Skeletal muscle cell (primary cell): ENCODE measurements around the gene RAB9B.
A peak's percentile ranks its signal among the peaks of the same experiment; 100 is the strongest.
"Not testable (repeated sequence)": the region's sequence is repeated elsewhere in the genome, so short reads cannot be mapped to it uniquely, and the experiment has no call there.

Source experiments
- DNase-seq: peaks from one replicate; pipeline ENCODE4 v3.0.0-alpha.2; 2010; ENCODE audit warnings: low read depth
- H3K4me3 ChIP-seq: 2 replicates; pipeline ENCODE4 v1.5.1; 2011; ENCODE audit warnings: low read depth, mild to moderate bottlenecking, control low read depth, low read length, moderate library complexity

RAB9B gene

GRCh38 chrX:103831803-103832544 is at the start of gene RAB9B:
Gene RAB9B (minus strand): TSS chrX:103832257. CDS start chrX:103825784, 6,473 bp downstream.
- DNase-seq = no peak
- peak within 1 kb of the TSS; percentile 56 for H3K4me3 ChIP-seq

- no peak overlapping the region for H3K4me3 ChIP-seq
- no peak for DNase-seq
Observed at GRCh38 chrX:103879339-103879738, 47.3 kb upstream of the RAB9B start.

- DNase-seq = peak; percentile 14
- H3K4me3 ChIP-seq = no peak overlapping the region
Observed at GRCh38 chrX:103878466-103879122, 46.5 kb upstream of the RAB9B start.

GRCh38 chrX:103877571-103877970 is 45.5 kb upstream of the RAB9B start:
- H3K4me3 ChIP-seq = no peak overlapping the region
- DNase-seq = no peak

GRCh38 chrX:103864886-103865534 is 33.0 kb upstream of the RAB9B start:
- H3K4me3 ChIP-seq = no peak overlapping the region
- no peak for DNase-seq

GRCh38 chrX:103864149-103864548 is 32.1 kb upstream of the RAB9B start:
- no peak overlapping the region for H3K4me3 ChIP-seq
- DNase-seq = no peak

- no peak overlapping the region for H3K4me3 ChIP-seq
- no peak for DNase-seq
Observed at GRCh38 chrX:103861200-103861599, 29.1 kb upstream of the RAB9B start.

- DNase-seq = no peak
- H3K4me3 ChIP-seq = no peak overlapping the region
Observed at GRCh38 chrX:103849558-103849957, 17.5 kb upstream of the RAB9B start.

- H3K4me3 ChIP-seq = no peak overlapping the region
- no peak for DNase-seq
Observed at GRCh38 chrX:103847174-103847870, 15.3 kb upstream of the RAB9B start.

- DNase-seq = no peak
- no peak overlapping the region for H3K4me3 ChIP-seq
Observed at GRCh38 chrX:103846386-103846785, 14.3 kb upstream of the RAB9B start.

GRCh38 chrX:103845165-103845653 is 13.2 kb upstream of the RAB9B start:
- peak; percentile 64 for DNase-seq
- no peak overlapping the region for H3K4me3 ChIP-seq

GRCh38 chrX:103839404-103839803 is 7.3 kb upstream of the RAB9B start:
- no peak for DNase-seq
- H3K4me3 ChIP-seq = no peak overlapping the region

- H3K4me3 ChIP-seq = peak overlapping the region; percentile 56
- DNase-seq = no peak
Observed at GRCh38 chrX:103831342-103831802, 685 bp downstream of the RAB9B start.

GRCh38 chrX:103830848-103831247 is 1.2 kb downstream of the RAB9B start:
- no peak for DNase-seq
- no peak overlapping the region for H3K4me3 ChIP-seq

- DNase-seq = no peak
- H3K4me3 ChIP-seq = no peak overlapping the region
Observed at GRCh38 chrX:103828529-103828928, 3.5 kb downstream of the RAB9B start.

GRCh38 chrX:103825881-103826280 is 6.2 kb downstream of the RAB9B start:
- DNase-seq = no peak
- no peak overlapping the region for H3K4me3 ChIP-seq

GRCh38 chrX:103823591-103823990 is 8.5 kb downstream of the RAB9B start:
- H3K4me3 ChIP-seq = no peak overlapping the region
- no peak for DNase-seq

- DNase-seq, H3K4me3 ChIP-seq: not testable (repeated sequence)
Observed at GRCh38 chrX:103820802-103821201, 11.3 kb downstream of the RAB9B start.

- no peak overlapping the region for H3K4me3 ChIP-seq
- no peak for DNase-seq
Observed at GRCh38 chrX:103818842-103819619, 13.0 kb downstream of the RAB9B start.
